NCI-H2029 (cell line): ENCODE measurements around the gene LHX6.
A peak's percentile ranks its signal among the peaks of the same experiment; 100 is the strongest.

Experiments used
- DNase-seq: peaks from one replicate; lab custom pipeline; 2025; lab: John Stamatoyannopoulos, UW

LHX6 gene

GRCh38 chr9:122228568-122229484 is at the start of gene LHX6:
LHX6 (minus strand) TSS chr9:122228957; CDS start chr9:122228740, 217 bp downstream.
- no peak for DNase-seq

GRCh38 chr9:122277285-122277897 is 48.6 kb upstream of the LHX6 start:
- DNase-seq, result no peak

GRCh38 chr9:122276096-122276495 is 47.3 kb upstream of the LHX6 start:
- no peak for DNase-seq

- no peak for DNase-seq
Measured at GRCh38 chr9:122274055-122274454, 45.3 kb upstream of the LHX6 start.

GRCh38 chr9:122268041-122268814 is 39.5 kb upstream of the LHX6 start:
- no peak for DNase-seq

GRCh38 chr9:122265149-122265915 is 36.6 kb upstream of the LHX6 start:
- peak; percentile 32 for DNase-seq

GRCh38 chr9:122264360-122265148 is 35.8 kb upstream of the LHX6 start, which contains the start of the genes MRRF and RBM18:
MRRF (plus strand) TSS chr9:122264882; CDS start chr9:122270892, 6,010 bp downstream.
RBM18 (minus strand) TSS chr9:122264840; CDS start chr9:122261492, 3,348 bp downstream.
- DNase-seq, result peak; percentile 87

GRCh38 chr9:122263699-122264349 is 35.1 kb upstream of the LHX6 start:
- no peak for DNase-seq

- DNase-seq, result no peak
Measured at GRCh38 chr9:122262073-122262472, 33.3 kb upstream of the LHX6 start.

GRCh38 chr9:122261469-122261881 is 32.7 kb upstream of the LHX6 start:
- DNase-seq, result peak; percentile 31

- no peak for DNase-seq
Measured at GRCh38 chr9:122258886-122259415, 30.2 kb upstream of the LHX6 start.

- no peak for DNase-seq
Measured at GRCh38 chr9:122256206-122256605, 27.4 kb upstream of the LHX6 start.

GRCh38 chr9:122254761-122255160 is 26.0 kb upstream of the LHX6 start:
- no peak for DNase-seq

- no peak for DNase-seq
Measured at GRCh38 chr9:122252796-122253195, 24.0 kb upstream of the LHX6 start.

- no peak for DNase-seq
Measured at GRCh38 chr9:122251351-122251750, 22.6 kb upstream of the LHX6 start.

- DNase-seq, result no peak
Measured at GRCh38 chr9:122248448-122248865, 19.7 kb upstream of the LHX6 start.

- DNase-seq, result no peak
Measured at GRCh38 chr9:122246666-122247065, 17.9 kb upstream of the LHX6 start.

GRCh38 chr9:122244349-122244748 is 15.6 kb upstream of the LHX6 start:
- no peak for DNase-seq

- no peak for DNase-seq
Measured at GRCh38 chr9:122239722-122240121, 11.0 kb upstream of the LHX6 start.

GRCh38 chr9:122236681-122237080 is 7.9 kb upstream of the LHX6 start:
- DNase-seq, result no peak
